C4-2B (cell line): ENCODE results near the gene SLC9A4.
A peak's percentile ranks its signal among the peaks of the same experiment; 100 is the strongest.

Experiments
- H3K27ac ChIP-seq: fragments of 450-650 bp; 2 replicates; pipeline ENCODE4 v1.5.1; 2017
- CTCF ChIP-seq: fragments of 450-650 bp; conservative IDR thresholded peaks from 2 replicates; pipeline ENCODE4 v1.5.1; 2017; ENCODE audit warnings: mild to moderate bottlenecking
- ZFX ChIP-seq: fragments of 450-650 bp; IDR thresholded peaks from 2 replicates; pipeline ENCODE4 v1.6.1; 2017

The SLC9A4 gene

GRCh38 chr2:102522890-102523289, 49.9 kb downstream of the SLC9A4 start:
- TF ChIP-seq CTCF (no peak), ZFX (no peak)
- H3K27ac ChIP-seq, result no peak overlapping the region

- H3K27ac ChIP-seq, result no peak overlapping the region
- no peak for TF ChIP-seq ZFX
- TF ChIP-seq CTCF, result no peak
Measured at GRCh38 chr2:102523651-102524050, 50.6 kb downstream of the SLC9A4 start.

GRCh38 chr2:102527086-102527485, 54.1 kb downstream of the SLC9A4 start:
- no peak overlapping the region for H3K27ac ChIP-seq
- TF ChIP-seq ZFX (no peak), CTCF (no peak)

GRCh38 chr2:102538491-102538890, 65.5 kb downstream of the SLC9A4 start:
- no peak for TF ChIP-seq CTCF
- TF ChIP-seq ZFX, result no peak
- H3K27ac ChIP-seq, result no peak overlapping the region

- peak overlapping the region; percentile 27; the same call in 1 of the 2 replicates for H3K27ac ChIP-seq
- TF ChIP-seq CTCF (no peak), ZFX (no peak)
Measured at GRCh38 chr2:102540882-102541281, 67.9 kb downstream of the SLC9A4 start.

GRCh38 chr2:102544182-102544581, 71.2 kb downstream of the SLC9A4 start:
- TF ChIP-seq ZFX, result no peak
- no peak for TF ChIP-seq CTCF

GRCh38 chr2:102547462-102547861, 74.4 kb downstream of the SLC9A4 start:
- no peak overlapping the region for H3K27ac ChIP-seq
- TF ChIP-seq ZFX, result no peak
- TF ChIP-seq CTCF, result no peak

More at GRCh38 chr2:102544182-102544581, 71.2 kb downstream of the SLC9A4 start:
- H3K27ac ChIP-seq, result no peak overlapping the region
